Mucosa of descending colon (tissue), 3 donors: ENCODE measurements around the gene MAP2. TPM values are rescaled to one million over a fixed set of nuclear protein-coding genes. Genes with fewer than 3 reads are reported as not detected.

Experiments used
- ATAC-seq: fragments of 200-7000 bp; cut with Tn5 transposase; one replicate; pipeline ENCODE4 v1.9.1; 2020; ENCODE audit warnings: mild to moderate bottlenecking, moderate library complexity
- DNase-seq, 3 donors: peaks; one replicate each; pipeline ENCODE4 v3.0.0-alpha.2; 2020
- H3K36me3 ChIP-seq: fragments of 200-600 bp; one replicate; pipeline ENCODE4 v1.8.0; 2021; ENCODE audit warnings: low read depth, mild to moderate bottlenecking
- H3K4me1 ChIP-seq: fragments of 200-600 bp; one replicate; pipeline ENCODE4 v1.8.0; 2021; ENCODE audit warnings: low read depth, mild to moderate bottlenecking
- H3K4me3 ChIP-seq: fragments of 200-600 bp; one replicate; pipeline ENCODE4 v1.8.0; 2021; ENCODE audit warnings: mild to moderate bottlenecking
- H3K9me3 ChIP-seq: fragments of 200-600 bp; one replicate; pipeline ENCODE4 v1.8.0; 2021; ENCODE audit warnings: mild to moderate bottlenecking
- intact Hi-C, 2 donors: fragments of 100-400 bp; cut with DNase I in 1 of 2; cut with micrococcal nuclease in 1 of 2; formaldehyde crosslinking; loops; one replicate each; pipeline versions ENCODE4 v1.11.0 to v1.11.1; 2022; cut with DNase I, micrococcal nuclease
- total RNA-seq, 3 donors: library from RNA; stranded (reverse); fragmentation: NEBNext Ultra II Directional in 2 of 3; extraction: Animal tissue kit (Norgen Biotek cat#: 25700) in 2 of 3; gene quantifications; one replicate each; pipeline versions ENCODE4 v1.2.1 to v1.2.4, GENCODE V29; 2021 to 2023
- TF ChIP-seq, protein P1 (sequence below): fragments of 200-600 bp; IDR thresholded peaks from one replicate; pipeline ENCODE4 v1.8.0; 2022; ENCODE audit warnings: antibody characterized with exemption, mild to moderate bottlenecking
- donor health status: DM: no; HTN: no; CAD: no; lungs with moderate emphysema.
- donor health status: DM: no; HTN: no; CAD: no.
- donor health status: DM: no; HTN: yes; CAD: no.

Gene MAP2
- total RNA-seq, 3 donors from 2014 or later: 2.3 to 8.4 (median 2.5) TPM

DNA sequence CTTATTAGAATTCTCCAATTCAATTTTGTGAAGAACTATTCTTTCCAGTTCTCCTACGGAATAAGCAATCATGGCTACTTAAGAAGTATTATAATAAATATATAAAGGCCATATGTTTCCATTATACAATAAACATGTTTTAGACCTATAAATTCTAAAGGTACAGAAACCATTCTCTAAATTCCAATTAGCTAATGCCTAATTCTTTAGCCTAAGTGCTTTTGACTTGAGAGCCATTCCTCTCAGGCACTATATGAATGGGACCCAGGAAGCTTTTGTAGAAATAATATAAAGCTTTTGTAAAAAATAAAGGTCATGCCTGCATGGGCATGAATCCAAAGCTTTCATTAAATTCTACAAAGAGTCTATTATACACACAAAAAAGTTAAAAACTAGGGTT lies 186.8 kb downstream of the MAP2 start:
- Histone ChIP-seq H3K4me3 (no peak overlapping the region), H3K36me3 (no peaks in the 10 kb centered on the region), H3K9me3 (no peaks in the 10 kb centered on the region), H3K4me1 (no peaks in the 10 kb centered on the region)
- no peak for ATAC-seq
- intact Hi-C loops: no loop called here
- DNase-seq: no peak
- TF ChIP-seq, protein P1, sequence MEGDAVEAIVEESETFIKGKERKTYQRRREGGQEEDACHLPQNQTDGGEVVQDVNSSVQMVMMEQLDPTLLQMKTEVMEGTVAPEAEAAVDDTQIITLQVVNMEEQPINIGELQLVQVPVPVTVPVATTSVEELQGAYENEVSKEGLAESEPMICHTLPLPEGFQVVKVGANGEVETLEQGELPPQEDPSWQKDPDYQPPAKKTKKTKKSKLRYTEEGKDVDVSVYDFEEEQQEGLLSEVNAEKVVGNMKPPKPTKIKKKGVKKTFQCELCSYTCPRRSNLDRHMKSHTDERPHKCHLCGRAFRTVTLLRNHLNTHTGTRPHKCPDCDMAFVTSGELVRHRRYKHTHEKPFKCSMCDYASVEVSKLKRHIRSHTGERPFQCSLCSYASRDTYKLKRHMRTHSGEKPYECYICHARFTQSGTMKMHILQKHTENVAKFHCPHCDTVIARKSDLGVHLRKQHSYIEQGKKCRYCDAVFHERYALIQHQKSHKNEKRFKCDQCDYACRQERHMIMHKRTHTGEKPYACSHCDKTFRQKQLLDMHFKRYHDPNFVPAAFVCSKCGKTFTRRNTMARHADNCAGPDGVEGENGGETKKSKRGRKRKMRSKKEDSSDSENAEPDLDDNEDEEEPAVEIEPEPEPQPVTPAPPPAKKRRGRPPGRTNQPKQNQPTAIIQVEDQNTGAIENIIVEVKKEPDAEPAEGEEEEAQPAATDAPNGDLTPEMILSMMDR: no peak

DNA sequence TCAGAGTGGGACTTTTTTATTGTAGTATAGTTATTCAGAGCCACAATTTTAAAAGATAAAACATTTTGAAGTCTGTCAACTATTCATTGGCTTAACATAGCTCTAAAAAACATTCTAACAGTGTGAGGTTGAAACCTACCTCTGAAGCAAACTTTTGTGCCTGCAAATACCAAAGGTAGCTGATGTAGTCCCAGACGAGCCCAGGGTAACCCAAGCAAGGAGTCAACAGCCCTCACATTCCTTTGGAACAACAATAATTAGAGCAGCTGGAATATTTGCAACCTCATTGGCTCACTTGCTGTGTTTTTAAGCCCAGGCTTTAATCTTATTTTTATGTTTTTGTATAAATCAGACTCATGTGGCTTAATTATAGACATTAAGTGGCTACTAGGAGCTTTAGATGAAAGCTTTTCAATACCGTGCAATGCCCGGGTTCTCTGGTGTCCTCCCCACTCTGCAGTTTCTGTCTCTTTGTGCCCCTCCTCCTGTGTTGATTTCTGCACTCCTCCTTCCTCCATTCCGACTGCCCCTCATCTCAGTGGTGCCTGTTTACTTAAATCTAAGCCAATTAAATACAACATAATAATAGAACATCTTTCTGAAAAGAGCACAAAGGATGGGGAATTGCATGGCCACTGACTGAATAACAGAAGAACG lies 189.9 kb downstream of the MAP2 start:
- intact Hi-C loops: no loop called here
- Histone ChIP-seq H3K4me3 (no peak overlapping the region), H3K9me3 (no peaks in the 10 kb centered on the region), H3K4me1 (no peaks in the 10 kb centered on the region), H3K36me3 (no peaks in the 10 kb centered on the region)
- ATAC-seq: no peak
- DNase-seq: no peak
- TF ChIP-seq, protein P1: no peak

DNA sequence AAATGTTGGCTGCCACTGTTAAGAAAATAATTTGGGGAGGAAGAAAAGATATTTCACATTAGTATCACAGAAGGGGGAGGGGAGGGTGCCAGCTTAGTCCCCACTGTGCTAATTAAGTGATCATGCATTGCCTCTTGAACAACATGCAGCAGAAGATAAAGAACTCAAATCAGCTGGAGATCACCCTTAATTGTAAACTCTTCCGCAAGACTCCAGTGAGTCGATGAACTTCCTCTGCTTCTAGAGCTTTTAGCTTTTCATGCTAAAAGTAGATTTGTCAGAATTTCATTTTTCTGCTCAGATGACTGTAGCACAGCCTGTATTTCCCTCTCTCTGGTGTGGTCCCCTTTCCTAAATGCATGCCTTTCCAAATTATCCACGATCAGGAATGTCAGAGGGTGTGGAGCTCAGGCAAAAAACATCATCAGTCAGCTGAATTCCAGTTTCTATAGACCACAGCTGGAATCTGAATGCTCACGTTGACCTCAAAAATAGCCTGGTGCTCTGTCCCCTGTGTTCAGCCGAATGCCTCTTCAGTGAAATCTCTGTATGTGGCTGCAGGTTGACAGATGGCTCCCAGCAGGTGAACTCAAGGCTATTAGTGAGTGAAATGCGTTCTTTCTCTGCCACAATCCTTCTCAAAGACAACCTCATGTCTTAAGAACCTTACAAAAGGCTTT lies 191.0 kb downstream of the MAP2 start:
- intact Hi-C loops: no loop called here
- no peak for DNase-seq
- ATAC-seq: no peak
- H3K4me3 ChIP-seq: no peak overlapping the region
- H3K4me1 ChIP-seq: no peaks in the 10 kb centered on the region
- TF ChIP-seq, protein P1: no peak
- H3K9me3 ChIP-seq: no peaks in the 10 kb centered on the region
- H3K36me3 ChIP-seq: no peaks in the 10 kb centered on the region

DNA sequence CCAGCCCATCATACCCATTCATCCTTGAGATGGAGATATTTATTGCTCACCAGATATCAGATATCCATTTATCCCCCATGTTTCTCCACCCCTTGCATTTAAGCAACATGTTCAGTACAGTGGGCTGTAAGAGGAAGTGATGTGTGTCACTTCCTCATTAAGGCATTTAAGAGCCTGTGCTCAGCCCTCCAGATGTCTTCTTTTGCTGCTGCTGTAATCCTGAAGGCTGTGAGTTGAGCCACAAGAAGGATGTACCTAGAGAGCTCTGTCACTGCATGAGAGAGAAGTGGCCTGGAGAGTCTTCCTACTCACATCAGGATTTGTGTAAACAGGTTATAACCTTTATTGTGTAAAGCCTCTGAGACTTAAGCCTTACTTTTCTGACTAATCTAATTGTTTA lies 195.9 kb downstream of the MAP2 start:
- TF ChIP-seq, protein P1: no peak
- no peaks in the 10 kb centered on the region for H3K9me3 ChIP-seq
- H3K4me3 ChIP-seq: no peak overlapping the region
- H3K36me3 ChIP-seq: no peaks in the 10 kb centered on the region
- ATAC-seq (no peak), DNase-seq (peak in 1 of 3 donors; percentile 1)
- H3K4me1 ChIP-seq: no peaks in the 10 kb centered on the region
- intact Hi-C loops: no loop called here

DNA sequence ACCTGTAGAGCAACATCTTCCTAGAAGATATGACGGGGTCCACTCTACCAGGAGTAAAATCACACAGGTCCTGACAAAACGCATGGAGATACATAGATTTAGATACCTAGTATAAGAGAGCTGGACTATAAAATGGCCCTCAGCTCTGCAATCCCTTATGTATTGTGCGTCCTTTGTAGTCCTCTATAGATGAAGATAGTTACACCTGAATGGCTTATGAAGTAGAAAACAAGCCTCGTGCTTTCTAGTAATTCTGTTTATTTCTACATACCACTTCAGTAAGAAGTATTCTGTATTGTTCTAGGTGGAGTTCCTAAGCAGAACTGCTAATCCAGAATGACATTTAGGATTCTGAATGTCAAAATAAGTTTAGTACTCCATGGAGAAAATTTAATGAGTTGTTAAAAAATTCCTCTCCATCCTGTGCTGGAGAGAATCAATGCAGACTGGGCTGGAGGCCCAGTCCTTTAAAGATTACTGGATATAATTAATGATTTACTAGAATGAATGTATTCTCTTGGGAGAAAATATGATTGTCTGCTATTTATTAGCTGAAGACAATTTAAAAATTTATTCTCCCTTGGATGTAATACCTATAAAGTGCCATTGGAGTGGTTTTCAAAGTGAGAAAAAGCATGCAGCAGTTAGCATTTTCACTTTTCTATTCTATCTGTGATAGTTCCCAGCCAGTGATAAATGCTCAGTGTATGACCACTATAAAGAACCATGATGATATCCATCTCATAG lies 200.5 kb downstream of the MAP2 start:
- Histone ChIP-seq H3K4me1 (no peaks in the 10 kb centered on the region), H3K9me3 (no peaks in the 10 kb centered on the region), H3K36me3 (no peaks in the 10 kb centered on the region), H3K4me3 (no peak overlapping the region)
- DNase-seq: no peak
- TF ChIP-seq, protein P1: no peak
- no peak for ATAC-seq
- intact Hi-C loops: no loop called here
